ENCODE results near the gene LYRM9.

DNA sequence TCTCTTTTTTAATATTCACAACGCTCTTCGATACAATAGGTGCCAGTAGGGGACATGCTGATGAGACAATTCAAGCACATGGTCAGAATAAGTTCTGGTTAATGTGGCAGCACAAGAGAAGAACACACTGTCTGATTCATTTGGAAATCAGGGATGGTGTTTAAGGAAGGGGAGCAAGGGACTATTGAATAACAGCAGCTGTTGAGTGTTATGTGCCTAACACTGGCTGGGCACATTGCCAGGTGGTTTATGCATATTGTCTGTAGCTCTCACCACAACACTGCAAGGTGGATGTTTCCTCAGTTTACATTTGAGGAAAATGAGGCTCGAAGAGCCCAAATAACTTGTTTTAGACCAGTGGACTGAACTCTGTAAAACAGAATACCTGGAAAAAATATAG lies 44.2 kb downstream of the LYRM9 start:
- TF ChIP-seq RAD21 (IDR thresholded peaks at IDR 0.05; ENCODE audit: insufficient read depth, low read depth, low read length) (no peak), TAF1 (IDR thresholded peaks at IDR 0.05; ENCODE audit: borderline replicate concordance, low read depth, low read length) (no peak), POLR2A (IDR thresholded peaks at IDR 0.05; ENCODE audit: low read depth, low read length) (no peak), FOXM1 (IDR thresholded peaks at IDR 0.05; ENCODE audit: low read depth, low read length) (no peak), RAD51 (IDR thresholded peaks at IDR 0.05) (no peak), CHD2 (IDR thresholded peaks at IDR 0.05; ENCODE audit: borderline replicate concordance, low read depth, low read length) (no peak), POLR2AphosphoS5 (IDR thresholded peaks at IDR 0.05; ENCODE audit: low read length) (no peak), CEBPB (IDR thresholded peaks at IDR 0.05; ENCODE audit: borderline replicate concordance in 1 of 2, low read depth in 2 of 2, low read length in 2 of 2) (no peak)
- TF ChIP-seq, protein P1, sequence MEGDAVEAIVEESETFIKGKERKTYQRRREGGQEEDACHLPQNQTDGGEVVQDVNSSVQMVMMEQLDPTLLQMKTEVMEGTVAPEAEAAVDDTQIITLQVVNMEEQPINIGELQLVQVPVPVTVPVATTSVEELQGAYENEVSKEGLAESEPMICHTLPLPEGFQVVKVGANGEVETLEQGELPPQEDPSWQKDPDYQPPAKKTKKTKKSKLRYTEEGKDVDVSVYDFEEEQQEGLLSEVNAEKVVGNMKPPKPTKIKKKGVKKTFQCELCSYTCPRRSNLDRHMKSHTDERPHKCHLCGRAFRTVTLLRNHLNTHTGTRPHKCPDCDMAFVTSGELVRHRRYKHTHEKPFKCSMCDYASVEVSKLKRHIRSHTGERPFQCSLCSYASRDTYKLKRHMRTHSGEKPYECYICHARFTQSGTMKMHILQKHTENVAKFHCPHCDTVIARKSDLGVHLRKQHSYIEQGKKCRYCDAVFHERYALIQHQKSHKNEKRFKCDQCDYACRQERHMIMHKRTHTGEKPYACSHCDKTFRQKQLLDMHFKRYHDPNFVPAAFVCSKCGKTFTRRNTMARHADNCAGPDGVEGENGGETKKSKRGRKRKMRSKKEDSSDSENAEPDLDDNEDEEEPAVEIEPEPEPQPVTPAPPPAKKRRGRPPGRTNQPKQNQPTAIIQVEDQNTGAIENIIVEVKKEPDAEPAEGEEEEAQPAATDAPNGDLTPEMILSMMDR (IDR thresholded peaks at IDR 0.05 in 2 of 3, conservative IDR thresholded peaks at IDR 0.05 in 1 of 3; ENCODE audit: control insufficient read depth in 2 of 3, extremely low read depth in 1 of 3, insufficient read depth in 1 of 3, low read depth in 3 of 3, low read length in 3 of 3) = no peak
- TF ChIP-seq, protein P2, sequence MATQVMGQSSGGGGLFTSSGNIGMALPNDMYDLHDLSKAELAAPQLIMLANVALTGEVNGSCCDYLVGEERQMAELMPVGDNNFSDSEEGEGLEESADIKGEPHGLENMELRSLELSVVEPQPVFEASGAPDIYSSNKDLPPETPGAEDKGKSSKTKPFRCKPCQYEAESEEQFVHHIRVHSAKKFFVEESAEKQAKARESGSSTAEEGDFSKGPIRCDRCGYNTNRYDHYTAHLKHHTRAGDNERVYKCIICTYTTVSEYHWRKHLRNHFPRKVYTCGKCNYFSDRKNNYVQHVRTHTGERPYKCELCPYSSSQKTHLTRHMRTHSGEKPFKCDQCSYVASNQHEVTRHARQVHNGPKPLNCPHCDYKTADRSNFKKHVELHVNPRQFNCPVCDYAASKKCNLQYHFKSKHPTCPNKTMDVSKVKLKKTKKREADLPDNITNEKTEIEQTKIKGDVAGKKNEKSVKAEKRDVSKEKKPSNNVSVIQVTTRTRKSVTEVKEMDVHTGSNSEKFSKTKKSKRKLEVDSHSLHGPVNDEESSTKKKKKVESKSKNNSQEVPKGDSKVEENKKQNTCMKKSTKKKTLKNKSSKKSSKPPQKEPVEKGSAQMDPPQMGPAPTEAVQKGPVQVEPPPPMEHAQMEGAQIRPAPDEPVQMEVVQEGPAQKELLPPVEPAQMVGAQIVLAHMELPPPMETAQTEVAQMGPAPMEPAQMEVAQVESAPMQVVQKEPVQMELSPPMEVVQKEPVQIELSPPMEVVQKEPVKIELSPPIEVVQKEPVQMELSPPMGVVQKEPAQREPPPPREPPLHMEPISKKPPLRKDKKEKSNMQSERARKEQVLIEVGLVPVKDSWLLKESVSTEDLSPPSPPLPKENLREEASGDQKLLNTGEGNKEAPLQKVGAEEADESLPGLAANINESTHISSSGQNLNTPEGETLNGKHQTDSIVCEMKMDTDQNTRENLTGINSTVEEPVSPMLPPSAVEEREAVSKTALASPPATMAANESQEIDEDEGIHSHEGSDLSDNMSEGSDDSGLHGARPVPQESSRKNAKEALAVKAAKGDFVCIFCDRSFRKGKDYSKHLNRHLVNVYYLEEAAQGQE (IDR thresholded peaks at IDR 0.05; ENCODE audit: low read depth, low read length) = no peak
- TF ChIP-seq, protein P3, sequence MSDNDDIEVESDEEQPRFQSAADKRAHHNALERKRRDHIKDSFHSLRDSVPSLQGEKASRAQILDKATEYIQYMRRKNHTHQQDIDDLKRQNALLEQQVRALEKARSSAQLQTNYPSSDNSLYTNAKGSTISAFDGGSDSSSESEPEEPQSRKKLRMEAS (IDR thresholded peaks at IDR 0.05; ENCODE audit: low read depth, low read length) = no peak

All from GM12878 (cell line).